Calu3 (cell line): ENCODE measurements around the gene KCNK3. TPM values are rescaled to one million over a fixed set of nuclear protein-coding genes. Genes with fewer than 3 reads are reported as not detected.

Source experiments
- BruUV-seq: library from RNA; stranded (reverse); fragments of 400-500 nt; replicated peaks from 2 replicates; lab custom pipeline; 2021; lab: Mats Ljungman, UMichigan
- CTCF ChIA-PET: fragments of 300-600 bp; sonication (Branson Sonifier 250); formaldehyde crosslinking; loops from one replicate; lab custom pipeline; 2022; ENCODE audit warnings: antibody characterized with exemption; lab: Charles Lee
- DNase-seq: peaks from one replicate; pipeline ENCODE4 v3.0.0; 2022
- H3K27ac Mint-ChIP-seq: one replicate; pipeline ENCODE4 v1.8.0; 2022; ENCODE audit warnings: mixed read lengths; ENCODE audit not compliant: unreplicated experiment
- H3K27me3 Mint-ChIP-seq: one replicate; pipeline ENCODE4 v1.8.0; 2022; ENCODE audit warnings: mixed read lengths; ENCODE audit not compliant: unreplicated experiment
- H3K36me3 Mint-ChIP-seq: one replicate; pipeline ENCODE4 v1.8.0; 2022; ENCODE audit warnings: mild to moderate bottlenecking, moderate library complexity, mixed read lengths; ENCODE audit not compliant: insufficient read depth, unreplicated experiment
- H3K4me1 Mint-ChIP-seq: one replicate; pipeline ENCODE4 v1.8.0; 2022; ENCODE audit warnings: mild to moderate bottlenecking, low read depth, mixed read lengths; ENCODE audit not compliant: unreplicated experiment
- H3K4me3 Mint-ChIP-seq: one replicate; pipeline ENCODE4 v1.8.0; 2022; ENCODE audit warnings: mild to moderate bottlenecking, low read depth, moderate library complexity, mixed read lengths; ENCODE audit not compliant: unreplicated experiment
- H3K9me3 Mint-ChIP-seq: one replicate; pipeline ENCODE4 v1.8.0; 2022; ENCODE audit warnings: low read depth, mixed read lengths; ENCODE audit not compliant: unreplicated experiment
- intact Hi-C: fragments of 100-400 bp; cut with micrococcal nuclease; formaldehyde crosslinking; loops from one replicate; pipeline ENCODE4 v1.10.0; 2022; ENCODE audit not compliant: unreplicated experiment
- total RNA-seq: library from RNA; stranded (reverse); gene quantifications from 2 replicates; pipeline ENCODE4 v1.2.3, GENCODE V29; 2022
- TF ChIP-seq, protein P1 (sequence below): fragments of 200-600 bp; IDR thresholded peaks from one replicate; pipeline ENCODE4 v1.8.0; 2022; ENCODE audit warnings: antibody characterized with exemption; ENCODE audit not compliant: unreplicated experiment

The KCNK3 gene
- total RNA-seq, 1 experiment from 2014 or later: not detected

GRCh38 chr2:26725521-26725820 lies 32.9 kb downstream of the KCNK3 start:
- Mint-ChIP-seq H3K27ac (no peak overlapping the region), H3K9me3 (no peaks in the 10 kb centered on the region), H3K27me3 (peaks cover 48% of the 10 kb centered on the region), H3K36me3 (peaks cover 3% of the 10 kb centered on the region), H3K4me3 (no peak overlapping the region), H3K4me1 (peaks cover 31% of the 10 kb centered on the region)
- no peak for DNase-seq
- TF ChIP-seq, protein P1, sequence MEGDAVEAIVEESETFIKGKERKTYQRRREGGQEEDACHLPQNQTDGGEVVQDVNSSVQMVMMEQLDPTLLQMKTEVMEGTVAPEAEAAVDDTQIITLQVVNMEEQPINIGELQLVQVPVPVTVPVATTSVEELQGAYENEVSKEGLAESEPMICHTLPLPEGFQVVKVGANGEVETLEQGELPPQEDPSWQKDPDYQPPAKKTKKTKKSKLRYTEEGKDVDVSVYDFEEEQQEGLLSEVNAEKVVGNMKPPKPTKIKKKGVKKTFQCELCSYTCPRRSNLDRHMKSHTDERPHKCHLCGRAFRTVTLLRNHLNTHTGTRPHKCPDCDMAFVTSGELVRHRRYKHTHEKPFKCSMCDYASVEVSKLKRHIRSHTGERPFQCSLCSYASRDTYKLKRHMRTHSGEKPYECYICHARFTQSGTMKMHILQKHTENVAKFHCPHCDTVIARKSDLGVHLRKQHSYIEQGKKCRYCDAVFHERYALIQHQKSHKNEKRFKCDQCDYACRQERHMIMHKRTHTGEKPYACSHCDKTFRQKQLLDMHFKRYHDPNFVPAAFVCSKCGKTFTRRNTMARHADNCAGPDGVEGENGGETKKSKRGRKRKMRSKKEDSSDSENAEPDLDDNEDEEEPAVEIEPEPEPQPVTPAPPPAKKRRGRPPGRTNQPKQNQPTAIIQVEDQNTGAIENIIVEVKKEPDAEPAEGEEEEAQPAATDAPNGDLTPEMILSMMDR: no peak
- intact Hi-C loops: no loop called here
- BruUV-seq: no TSS peak
- CTCF ChIA-PET: no interaction called here

- Mint-ChIP-seq H3K4me1 (peaks cover 33% of the 10 kb centered on the region), H3K4me3 (no peak overlapping the region), H3K9me3 (no peaks in the 10 kb centered on the region), H3K27ac (no peak overlapping the region), H3K36me3 (no peaks in the 10 kb centered on the region), H3K27me3 (peaks cover 56% of the 10 kb centered on the region)
- BruUV-seq: no TSS peak
- DNase-seq: no peak
- TF ChIP-seq, protein P1: no peak
- CTCF ChIA-PET: no interaction called here
- intact Hi-C loops: no loop called here
Measured at GRCh38 chr2:26726228-26726627, 33.7 kb downstream of the KCNK3 start.

DNA sequence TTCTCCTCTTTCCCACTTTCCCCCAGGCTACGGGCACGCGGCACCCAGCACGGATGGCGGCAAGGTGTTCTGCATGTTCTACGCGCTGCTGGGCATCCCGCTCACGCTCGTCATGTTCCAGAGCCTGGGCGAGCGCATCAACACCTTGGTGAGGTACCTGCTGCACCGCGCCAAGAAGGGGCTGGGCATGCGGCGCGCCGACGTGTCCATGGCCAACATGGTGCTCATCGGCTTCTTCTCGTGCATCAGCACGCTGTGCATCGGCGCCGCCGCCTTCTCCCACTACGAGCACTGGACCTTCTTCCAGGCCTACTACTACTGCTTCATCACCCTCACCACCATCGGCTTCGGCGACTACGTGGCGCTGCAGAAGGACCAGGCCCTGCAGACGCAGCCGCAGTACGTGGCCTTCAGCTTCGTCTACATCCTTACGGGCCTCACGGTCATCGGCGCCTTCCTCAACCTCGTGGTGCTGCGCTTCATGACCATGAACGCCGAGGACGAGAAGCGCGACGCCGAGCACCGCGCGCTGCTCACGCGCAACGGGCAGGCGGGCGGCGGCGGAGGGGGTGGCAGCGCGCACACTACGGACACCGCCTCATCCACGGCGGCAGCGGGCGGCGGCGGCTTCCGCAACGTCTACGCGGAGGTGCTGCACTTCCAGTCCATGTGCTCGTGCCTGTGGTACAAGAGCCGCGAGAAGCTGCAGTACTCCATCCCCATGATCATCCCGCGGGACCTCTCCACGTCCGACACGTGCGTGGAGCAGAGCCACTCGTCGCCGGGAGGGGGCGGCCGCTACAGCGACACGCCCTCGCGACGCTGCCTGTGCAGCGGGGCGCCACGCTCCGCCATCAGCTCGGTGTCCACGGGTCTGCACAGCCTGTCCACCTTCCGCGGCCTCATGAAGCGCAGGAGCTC lies 35.4 kb downstream of the KCNK3 start:
- CTCF ChIA-PET: no interaction called here
- Mint-ChIP-seq H3K4me3 (no peak overlapping the region), H3K27me3 (peaks cover 72% of the 10 kb centered on the region), H3K9me3 (no peaks in the 10 kb centered on the region), H3K27ac (no peak overlapping the region), H3K36me3 (no peaks in the 10 kb centered on the region), H3K4me1 (peaks cover 26% of the 10 kb centered on the region)
- intact Hi-C loops: no loop called here
- no peak for DNase-seq
- no TSS peak for BruUV-seq
- TF ChIP-seq, protein P1: no peak

DNA sequence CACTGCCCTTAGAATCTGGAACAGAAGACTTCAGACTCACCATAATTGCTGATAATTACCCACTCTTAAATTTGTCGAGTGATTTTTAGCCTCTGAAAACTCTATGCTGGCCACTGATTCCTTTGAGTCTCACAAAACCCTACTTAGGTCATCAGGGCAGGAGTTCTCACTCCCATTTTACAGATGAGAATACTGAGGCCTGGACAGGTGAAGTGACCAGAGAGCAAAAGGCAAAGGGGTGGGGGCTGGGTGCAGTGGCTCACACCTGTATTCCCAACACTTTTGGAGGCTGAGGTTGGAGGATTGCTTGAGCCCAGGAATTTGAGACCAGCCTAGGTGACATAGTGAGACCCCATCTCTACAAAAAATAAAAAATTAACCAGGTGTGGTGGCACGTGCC lies 36.8 kb downstream of the KCNK3 start:
- no peak for DNase-seq
- Mint-ChIP-seq H3K4me3 (no peak overlapping the region), H3K27me3 (peaks cover 83% of the 10 kb centered on the region), H3K9me3 (no peaks in the 10 kb centered on the region), H3K4me1 (peaks cover 19% of the 10 kb centered on the region), H3K36me3 (no peaks in the 10 kb centered on the region), H3K27ac (no peak overlapping the region)
- CTCF ChIA-PET: interaction anchor here (1.4 kb wide), 1 partner anchor 123 kb away, joined by 3 read pairs; no protein-coding TSS in a partner anchor
- TF ChIP-seq, protein P1: no peak
- intact Hi-C loops: no loop called here
- no TSS peak for BruUV-seq
